Glutamatergic neuron (in vitro differentiated cells): ENCODE results near the gene PCDHB12. TPM values are rescaled to one million over a fixed set of nuclear protein-coding genes. Genes with fewer than 3 reads are reported as not detected.
"Not testable (repeated sequence)": the region's sequence is repeated elsewhere in the genome, so short reads cannot be mapped to it uniquely, and the experiment has no call there.

Source experiments
- DNase-seq: peaks from one replicate; pipeline ENCODE4 v3.0.0; 2022
- H3K27ac Mint-ChIP-seq: one replicate; pipeline ENCODE4 v1.8.0; 2020; ENCODE audit warnings: mild to moderate bottlenecking, mixed read lengths, inconsistent platforms; ENCODE audit not compliant: unreplicated experiment
- H3K27me3 Mint-ChIP-seq: one replicate; pipeline ENCODE4 v1.8.0; 2020; ENCODE audit warnings: mild to moderate bottlenecking, moderate library complexity, mixed read lengths, inconsistent platforms; ENCODE audit not compliant: unreplicated experiment
- H3K36me3 Mint-ChIP-seq: one replicate; pipeline ENCODE4 v1.8.0; 2020; ENCODE audit warnings: mild to moderate bottlenecking, mixed read lengths, inconsistent platforms; ENCODE audit not compliant: unreplicated experiment
- H3K4me1 Mint-ChIP-seq: one replicate; pipeline ENCODE4 v1.8.0; 2020; ENCODE audit warnings: mild to moderate bottlenecking, low read depth, mixed read lengths, inconsistent platforms; ENCODE audit not compliant: unreplicated experiment
- H3K4me3 Mint-ChIP-seq: one replicate; pipeline ENCODE4 v1.8.0; 2020; ENCODE audit warnings: mild to moderate bottlenecking, mixed read lengths, inconsistent platforms; ENCODE audit not compliant: unreplicated experiment
- H3K9me3 Mint-ChIP-seq: one replicate; pipeline ENCODE4 v1.8.0; 2020; ENCODE audit warnings: mild to moderate bottlenecking, moderate library complexity, mixed read lengths, inconsistent platforms; ENCODE audit not compliant: unreplicated experiment
- total RNA-seq: library from RNA; stranded (reverse); fragmentation: NEBNext Ultra II Directional; extraction: Animal tissue kit (Norgen Biotek cat#: 25700); gene quantifications from one replicate; pipeline ENCODE4 v1.2.1, GENCODE V29; 2021; ENCODE audit not compliant: unreplicated experiment
- TF ChIP-seq, protein P1 (sequence below): fragments of 200-600 bp; sonication (generic); IDR thresholded peaks from one replicate; pipeline ENCODE4 v1.5.0; 2021; ENCODE audit not compliant: partially characterized antibody, unreplicated experiment

The PCDHB12 gene
- total RNA-seq, 1 donor from 2014 or later: 14.4 TPM

DNA sequence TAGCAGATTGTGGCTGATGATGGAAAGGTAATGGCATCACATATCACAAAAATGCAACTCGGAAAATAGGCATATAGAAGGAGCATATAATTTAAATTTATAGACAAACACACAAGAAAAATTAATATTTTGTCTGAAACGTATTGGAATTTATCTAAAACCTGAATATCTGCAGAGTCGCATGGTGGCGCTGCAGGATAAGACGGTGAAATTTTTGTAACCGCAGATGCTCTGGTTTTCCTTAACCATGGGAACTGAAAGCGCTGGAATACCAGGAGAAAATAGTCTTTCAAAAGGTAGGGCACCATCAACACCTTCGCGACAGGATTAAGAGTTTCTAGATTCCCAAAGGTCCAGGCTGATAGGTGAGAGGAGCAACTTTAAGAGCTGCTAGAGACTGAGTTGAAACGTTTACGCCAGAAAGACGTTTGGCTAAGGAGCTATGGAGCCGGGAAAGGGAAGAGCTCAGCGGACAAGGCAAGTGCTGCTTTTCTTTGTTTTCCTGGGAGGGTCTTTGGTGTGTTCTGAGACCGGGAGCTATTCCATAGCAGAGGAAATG is 25.7 kb downstream of the PCDHB12 start:
- peak overlapping the region; percentile 86 for H3K27ac Mint-ChIP-seq

GRCh38 chr5:141235922-141236321 is 27.4 kb downstream of the PCDHB12 start:
- Mint-ChIP-seq H3K9me3 (peaks cover 22% of the 10 kb centered on the region), H3K36me3 (peaks cover 50% of the 10 kb centered on the region), H3K4me3 (peak overlapping the region; percentile 17)
- not testable (repeated sequence) for H3K27me3 Mint-ChIP-seq, H3K4me1 Mint-ChIP-seq, H3K27ac Mint-ChIP-seq, DNase-seq

More for the DNA sequence above, 25.7 kb downstream of the PCDHB12 start:
- no peak for DNase-seq
- Mint-ChIP-seq H3K9me3 (peaks cover 19% of the 10 kb centered on the region), H3K27me3 (peaks cover 5% of the 10 kb centered on the region), H3K36me3 (peaks cover 36% of the 10 kb centered on the region), H3K4me1 (no peaks in the 10 kb centered on the region), H3K4me3 (peak overlapping the region; percentile 82)
- TF ChIP-seq, protein P1, sequence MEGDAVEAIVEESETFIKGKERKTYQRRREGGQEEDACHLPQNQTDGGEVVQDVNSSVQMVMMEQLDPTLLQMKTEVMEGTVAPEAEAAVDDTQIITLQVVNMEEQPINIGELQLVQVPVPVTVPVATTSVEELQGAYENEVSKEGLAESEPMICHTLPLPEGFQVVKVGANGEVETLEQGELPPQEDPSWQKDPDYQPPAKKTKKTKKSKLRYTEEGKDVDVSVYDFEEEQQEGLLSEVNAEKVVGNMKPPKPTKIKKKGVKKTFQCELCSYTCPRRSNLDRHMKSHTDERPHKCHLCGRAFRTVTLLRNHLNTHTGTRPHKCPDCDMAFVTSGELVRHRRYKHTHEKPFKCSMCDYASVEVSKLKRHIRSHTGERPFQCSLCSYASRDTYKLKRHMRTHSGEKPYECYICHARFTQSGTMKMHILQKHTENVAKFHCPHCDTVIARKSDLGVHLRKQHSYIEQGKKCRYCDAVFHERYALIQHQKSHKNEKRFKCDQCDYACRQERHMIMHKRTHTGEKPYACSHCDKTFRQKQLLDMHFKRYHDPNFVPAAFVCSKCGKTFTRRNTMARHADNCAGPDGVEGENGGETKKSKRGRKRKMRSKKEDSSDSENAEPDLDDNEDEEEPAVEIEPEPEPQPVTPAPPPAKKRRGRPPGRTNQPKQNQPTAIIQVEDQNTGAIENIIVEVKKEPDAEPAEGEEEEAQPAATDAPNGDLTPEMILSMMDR: no peak

DNA sequence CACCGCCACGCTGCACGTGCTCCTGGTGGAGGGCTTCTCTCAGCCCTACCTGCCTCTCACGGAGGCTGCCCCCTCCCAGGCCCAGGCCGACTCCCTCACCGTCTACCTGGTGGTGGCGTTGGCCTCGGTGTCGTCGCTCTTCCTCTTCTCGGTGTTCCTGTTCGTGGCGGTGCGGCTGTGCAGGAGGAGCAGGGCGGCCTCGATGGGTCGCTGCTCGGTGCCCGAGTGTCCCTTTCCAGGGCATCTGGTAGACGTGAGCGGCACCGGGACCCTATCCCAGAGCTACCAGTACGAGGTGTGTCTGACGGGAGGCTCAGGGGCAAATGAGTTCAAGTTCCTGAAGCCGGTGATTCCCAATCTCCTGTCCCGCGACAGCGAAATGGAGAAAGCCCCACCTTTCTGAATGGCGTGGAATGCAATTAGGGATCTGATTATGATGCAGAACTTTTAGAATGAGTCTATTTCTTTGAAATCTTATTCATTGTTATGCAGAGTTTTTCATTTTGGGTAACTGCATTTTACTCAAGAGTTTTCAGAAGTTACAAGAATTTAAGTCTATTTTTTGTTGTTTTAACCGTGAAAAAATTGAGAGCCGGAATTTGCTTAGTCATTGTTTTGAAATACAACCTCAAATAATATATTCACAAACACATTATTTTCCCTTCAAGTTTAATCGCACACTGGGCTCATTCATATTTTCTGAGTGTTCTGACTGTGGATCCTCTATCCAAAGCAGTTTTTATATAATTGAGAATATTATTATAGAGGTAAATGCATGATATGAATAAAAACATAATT is 28.2 kb downstream of the PCDHB12 start:
- Mint-ChIP-seq H3K27ac (no peak overlapping the region), H3K4me3 (peak overlapping the region; percentile 31), H3K9me3 (peaks cover 22% of the 10 kb centered on the region), H3K27me3 (peaks cover 5% of the 10 kb centered on the region), H3K36me3 (peaks cover 48% of the 10 kb centered on the region), H3K4me1 (no peaks in the 10 kb centered on the region)
- TF ChIP-seq, protein P1: no peak
- no peak for DNase-seq

- H3K4me3 Mint-ChIP-seq: no peak overlapping the region
- no peak for DNase-seq
- H3K4me1 Mint-ChIP-seq: no peaks in the 10 kb centered on the region
- TF ChIP-seq, protein P1: no peak
- H3K36me3 Mint-ChIP-seq: peaks cover 57% of the 10 kb centered on the region
- no peak overlapping the region for H3K27ac Mint-ChIP-seq
- H3K27me3 Mint-ChIP-seq: peaks cover 11% of the 10 kb centered on the region
- peaks cover 28% of the 10 kb centered on the region for H3K9me3 Mint-ChIP-seq
Observed at GRCh38 chr5:141241496-141241895, 33.0 kb downstream of the PCDHB12 start.

DNA sequence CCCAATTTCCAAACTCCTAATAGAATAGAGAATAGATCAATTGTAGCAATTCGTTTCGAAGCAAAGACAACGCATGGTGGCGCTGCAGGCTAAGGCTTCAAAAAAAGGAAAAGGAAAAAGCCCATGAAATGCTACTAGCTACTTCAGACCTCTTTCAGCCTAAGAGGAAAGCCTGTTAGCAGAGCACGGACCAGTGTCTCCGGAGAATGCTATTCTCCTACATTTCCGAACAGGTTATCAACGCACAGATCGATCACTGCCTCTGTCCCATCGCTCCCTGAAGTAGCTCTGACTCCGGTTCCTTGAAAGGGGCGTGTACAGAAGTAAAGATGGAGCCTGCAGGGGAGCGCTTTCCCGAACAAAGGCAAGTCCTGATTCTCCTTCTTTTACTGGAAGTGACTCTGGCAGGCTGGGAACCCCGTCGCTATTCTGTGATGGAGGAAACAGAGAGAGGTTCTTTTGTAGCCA is 36.8 kb downstream of the PCDHB12 start, which contains the start of gene PCDHB15:
Gene PCDHB15, plus strand, starts transcription at position 146 of the 468 bp plus-strand sequence. Its CDS starts 184 bp downstream, at position 330.
- Mint-ChIP-seq H3K27me3 (peaks cover 14% of the 10 kb centered on the region), H3K4me3 (peak within 1 kb of the TSS; percentile 86), H3K27ac (peak within 1 kb of the TSS; percentile 94), H3K36me3 (peaks cover 69% of the 10 kb centered on the region), H3K9me3 (peaks cover 36% of the 10 kb centered on the region), H3K4me1 (no peaks in the 10 kb centered on the region)
- DNase-seq: peak; percentile 76
- TF ChIP-seq, protein P1: peak; percentile 49

- Mint-ChIP-seq H3K36me3 (peaks cover 68% of the 10 kb centered on the region), H3K27me3 (peaks cover 12% of the 10 kb centered on the region), H3K9me3 (peaks cover 29% of the 10 kb centered on the region)
- not testable (repeated sequence) for DNase-seq, H3K4me1 Mint-ChIP-seq, H3K4me3 Mint-ChIP-seq, H3K27ac Mint-ChIP-seq
Observed at GRCh38 chr5:141246971-141247370, 38.5 kb downstream of the PCDHB12 start.

- Mint-ChIP-seq H3K4me3 (peak overlapping the region; percentile 7), H3K9me3 (peaks cover 30% of the 10 kb centered on the region), H3K36me3 (peaks cover 64% of the 10 kb centered on the region), H3K27me3 (peaks cover 11% of the 10 kb centered on the region)
- DNase-seq, H3K27ac Mint-ChIP-seq, H3K4me1 Mint-ChIP-seq: not testable (repeated sequence)
Observed at GRCh38 chr5:141247434-141247833, 38.9 kb downstream of the PCDHB12 start.
